ENCODE results near the gene FBRS.

- TF ChIP-seq CTCF (IDR thresholded peaks at IDR 0.05; ENCODE audit: poor library complexity) = peak; percentile 93
- no peak for TF ChIP-seq EZH2 (IDR thresholded peaks at IDR 0.05; ENCODE audit: borderline replicate concordance)
- no peak for TF ChIP-seq EZH2phosphoT487 (IDR thresholded peaks at IDR 0.05; ENCODE audit: low read depth, severe bottlenecking, unreplicated experiment)
Measured at GRCh38 chr16:30657866-30658730, at the start of gene FBRS.
